Chondrocyte (in vitro differentiated cells): ENCODE measurements around the gene SARNP. TPM values are rescaled to one million over a fixed set of nuclear protein-coding genes. Genes with fewer than 3 reads are reported as not detected.

Experiments
- DNase-seq: peaks from one replicate; pipeline ENCODE4 v3.0.0; 2021; ENCODE audit warnings: mixed read lengths, low spot score
- H3K27ac Mint-ChIP-seq: one replicate; pipeline ENCODE4 v1.8.0; 2021; ENCODE audit warnings: mild to moderate bottlenecking, moderate library complexity, mixed read lengths; ENCODE audit not compliant: unreplicated experiment
- H3K27me3 Mint-ChIP-seq: 2 replicates; pipeline ENCODE4 v1.8.0; 2021; ENCODE audit warnings: low read depth, mixed read lengths
- H3K36me3 Mint-ChIP-seq: 2 replicates; pipeline ENCODE4 v1.8.0; 2021; ENCODE audit warnings: low read depth, mixed read lengths
- H3K4me1 Mint-ChIP-seq: 2 replicates; pipeline ENCODE4 v1.8.0; 2021; ENCODE audit warnings: low read depth, mild to moderate bottlenecking, mixed read lengths
- H3K4me3 Mint-ChIP-seq: one replicate; pipeline ENCODE4 v1.8.0; 2021; ENCODE audit warnings: mild to moderate bottlenecking, moderate library complexity, mixed read lengths; ENCODE audit not compliant: unreplicated experiment
- H3K9me3 Mint-ChIP-seq: 2 replicates; pipeline ENCODE4 v1.8.0; 2021; ENCODE audit warnings: low read depth, mixed read lengths
- total RNA-seq: library from RNA; stranded (reverse); gene quantifications from 3 replicates; pipeline ENCODE4 v1.2.1, GENCODE V29; 2021
- TF ChIP-seq, protein P1 (sequence below): fragments of 200-600 bp; sonication (generic); IDR thresholded peaks from 2 replicates; pipeline ENCODE4 v1.5.0; 2021; ENCODE audit warnings: antibody characterized with exemption, mild to moderate bottlenecking, moderate library complexity

The SARNP gene
- total RNA-seq, 1 donor from 2014 or later: 54.0 TPM

DNA sequence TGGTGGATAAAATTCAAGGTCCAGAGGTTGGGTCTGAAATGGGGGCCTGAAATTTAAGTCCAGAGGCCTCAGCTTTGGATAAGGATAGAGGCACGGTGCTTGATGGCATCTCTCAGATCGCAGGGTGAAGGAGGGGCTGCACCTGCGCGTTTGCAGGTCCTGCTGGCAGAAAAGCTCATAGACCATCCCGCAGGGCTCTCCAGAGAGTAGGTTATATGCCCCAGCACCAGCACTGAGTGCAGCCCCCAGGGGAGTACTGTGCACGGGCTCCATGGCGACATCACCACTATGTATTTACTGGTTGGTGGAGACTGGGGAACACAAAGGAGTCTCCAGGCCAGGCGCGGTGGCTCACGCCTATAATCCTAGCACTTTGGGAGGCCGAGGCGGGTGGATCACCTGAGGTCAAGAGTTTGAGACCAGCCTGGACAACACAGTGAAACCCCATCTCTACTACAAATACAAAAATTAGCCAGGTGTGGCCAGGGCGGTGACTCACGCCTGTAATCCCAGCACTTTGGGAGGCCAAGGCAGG lies 84.4 kb downstream of the SARNP start:
- TF ChIP-seq, protein P1, sequence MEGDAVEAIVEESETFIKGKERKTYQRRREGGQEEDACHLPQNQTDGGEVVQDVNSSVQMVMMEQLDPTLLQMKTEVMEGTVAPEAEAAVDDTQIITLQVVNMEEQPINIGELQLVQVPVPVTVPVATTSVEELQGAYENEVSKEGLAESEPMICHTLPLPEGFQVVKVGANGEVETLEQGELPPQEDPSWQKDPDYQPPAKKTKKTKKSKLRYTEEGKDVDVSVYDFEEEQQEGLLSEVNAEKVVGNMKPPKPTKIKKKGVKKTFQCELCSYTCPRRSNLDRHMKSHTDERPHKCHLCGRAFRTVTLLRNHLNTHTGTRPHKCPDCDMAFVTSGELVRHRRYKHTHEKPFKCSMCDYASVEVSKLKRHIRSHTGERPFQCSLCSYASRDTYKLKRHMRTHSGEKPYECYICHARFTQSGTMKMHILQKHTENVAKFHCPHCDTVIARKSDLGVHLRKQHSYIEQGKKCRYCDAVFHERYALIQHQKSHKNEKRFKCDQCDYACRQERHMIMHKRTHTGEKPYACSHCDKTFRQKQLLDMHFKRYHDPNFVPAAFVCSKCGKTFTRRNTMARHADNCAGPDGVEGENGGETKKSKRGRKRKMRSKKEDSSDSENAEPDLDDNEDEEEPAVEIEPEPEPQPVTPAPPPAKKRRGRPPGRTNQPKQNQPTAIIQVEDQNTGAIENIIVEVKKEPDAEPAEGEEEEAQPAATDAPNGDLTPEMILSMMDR: no peak
- no peaks in the 10 kb centered on the region for H3K36me3 Mint-ChIP-seq
- H3K4me3 Mint-ChIP-seq: no peak overlapping the region
- no peak for DNase-seq
- H3K9me3 Mint-ChIP-seq: no peaks in the 10 kb centered on the region
- H3K27ac Mint-ChIP-seq: peak overlapping the region; percentile 32
- H3K4me1 Mint-ChIP-seq: peaks cover 27% of the 10 kb centered on the region
- no peaks in the 10 kb centered on the region for H3K27me3 Mint-ChIP-seq

DNA sequence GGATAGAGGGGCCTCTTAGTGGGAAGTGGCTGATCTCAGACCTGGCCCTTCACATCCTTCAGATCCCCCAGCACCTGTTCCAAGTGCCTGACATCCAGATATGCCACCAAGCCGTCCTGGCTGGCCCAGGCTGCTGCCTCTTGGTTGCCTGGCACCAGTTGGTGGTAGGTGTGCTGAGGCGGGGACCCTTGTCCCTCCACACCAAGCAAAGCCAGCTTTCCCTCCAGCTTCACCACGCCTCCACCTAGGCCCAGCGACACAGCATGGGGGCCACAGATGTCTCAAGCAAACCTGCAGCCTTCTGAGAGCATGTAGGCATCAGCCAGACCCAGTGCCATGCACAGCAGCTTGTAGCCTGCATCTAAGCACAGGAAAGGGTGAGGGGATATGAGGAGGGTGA lies 85.2 kb downstream of the SARNP start:
- Mint-ChIP-seq H3K36me3 (peaks cover 3% of the 10 kb centered on the region), H3K9me3 (no peaks in the 10 kb centered on the region), H3K27ac (no peak overlapping the region), H3K4me1 (peaks cover 23% of the 10 kb centered on the region), H3K4me3 (no peak overlapping the region), H3K27me3 (no peaks in the 10 kb centered on the region)
- TF ChIP-seq, protein P1: no peak
- DNase-seq: no peak

DNA sequence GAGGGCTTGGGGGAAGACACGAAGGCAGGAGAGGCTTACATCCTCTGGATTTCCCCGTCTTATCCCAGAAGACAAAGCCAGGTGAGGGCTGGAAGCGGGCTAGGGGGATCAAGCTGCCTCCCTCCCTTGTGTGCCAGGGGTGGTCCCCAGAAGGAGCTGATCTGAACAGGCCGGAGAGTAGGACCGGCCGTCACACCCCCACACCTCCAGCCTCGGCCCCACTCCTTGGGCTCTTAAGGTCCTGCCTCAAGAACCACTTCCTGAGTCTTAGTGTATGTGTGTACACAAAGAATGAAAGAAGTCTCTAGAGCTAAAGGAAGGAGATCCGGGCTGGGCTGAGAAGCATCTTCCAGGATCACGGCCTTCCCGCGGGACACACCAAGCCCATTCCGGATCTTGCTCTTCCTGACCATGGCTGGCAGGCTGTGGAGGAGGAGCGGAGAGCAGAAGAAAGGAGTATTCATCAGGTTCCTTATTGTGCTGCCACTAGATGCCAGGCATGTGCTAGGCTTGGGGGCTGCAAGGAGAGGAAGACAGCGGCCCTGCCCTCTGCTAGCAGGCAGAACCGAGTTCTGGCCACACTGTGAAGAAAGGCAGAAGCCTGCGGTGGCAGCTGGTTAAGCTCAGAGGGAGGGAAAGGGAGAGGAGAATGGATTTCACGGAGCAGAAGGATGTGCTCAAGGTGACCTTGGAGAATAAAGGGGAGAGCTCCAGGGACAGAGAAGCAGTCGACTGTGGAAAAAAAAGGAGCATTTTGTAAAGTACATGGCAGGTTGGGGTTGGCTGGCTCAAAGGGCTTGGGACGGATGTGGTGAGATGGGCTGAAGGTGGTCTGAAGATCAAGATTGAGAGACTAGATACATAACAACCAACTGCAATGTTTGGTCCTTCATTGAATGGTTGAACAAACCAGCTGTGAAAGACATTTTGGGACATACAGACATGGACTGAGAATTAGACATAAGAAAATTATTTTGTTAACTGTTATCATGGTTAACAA lies 87.4 kb downstream of the SARNP start:
- Mint-ChIP-seq H3K4me3 (peak overlapping the region; percentile 91), H3K36me3 (peaks cover 17% of the 10 kb centered on the region), H3K27ac (peak overlapping the region; percentile 98), H3K9me3 (no peaks in the 10 kb centered on the region), H3K27me3 (no peaks in the 10 kb centered on the region), H3K4me1 (peaks cover 41% of the 10 kb centered on the region)
- no peak for DNase-seq
- TF ChIP-seq, protein P1: peak; percentile 52

DNA sequence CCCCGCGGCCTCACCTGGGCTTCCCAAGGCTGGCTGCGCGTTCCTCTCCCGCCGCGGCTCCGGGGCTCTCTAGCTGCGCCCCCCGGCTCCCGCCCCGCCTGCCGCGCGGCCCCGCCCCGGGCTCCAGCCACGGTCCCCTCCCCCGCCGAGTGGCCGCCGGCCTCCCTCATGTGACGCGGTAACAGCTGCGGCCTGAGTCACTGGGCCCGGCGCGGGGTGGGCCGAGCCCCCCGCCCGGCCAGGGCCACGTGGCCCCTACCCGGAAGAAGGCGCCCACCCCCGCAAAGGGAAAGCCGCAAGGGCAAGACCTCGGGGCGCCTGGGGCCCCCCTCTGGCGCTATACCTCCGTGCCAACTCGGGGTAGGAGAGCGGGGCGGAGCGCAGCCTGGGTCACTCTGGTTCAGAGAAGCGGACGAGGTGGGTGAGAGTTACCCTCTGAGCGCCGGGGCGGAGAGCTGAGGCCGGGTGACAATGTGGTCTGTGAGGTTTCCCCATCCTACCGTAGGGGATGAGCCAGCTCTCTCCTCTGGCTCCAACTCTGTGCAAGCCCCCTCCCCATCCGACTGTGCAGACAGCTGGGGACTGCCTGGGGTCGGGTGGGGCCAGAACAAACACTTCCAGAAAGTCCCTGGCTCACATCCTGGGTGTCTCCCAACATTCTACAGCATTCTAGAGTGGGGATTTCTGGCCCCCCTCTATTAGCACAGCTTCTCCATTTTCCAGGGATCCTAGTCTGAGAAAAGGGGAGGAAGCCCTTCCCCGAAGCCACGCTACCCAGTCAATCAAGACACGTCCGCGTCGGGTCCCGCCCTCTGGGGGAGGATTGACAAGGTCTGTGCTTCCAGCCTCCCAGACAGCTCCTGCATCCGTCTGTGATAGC lies 88.3 kb downstream of the SARNP start, which contains the start of gene CD63:
CD63 (minus strand) TSS at position 71 of the 880 bp plus-strand sequence. CDS start 668 bp downstream, outside the sequence.
- TF ChIP-seq, protein P1: no peak
- peaks cover 22% of the 10 kb centered on the region for H3K36me3 Mint-ChIP-seq
- no peaks in the 10 kb centered on the region for H3K27me3 Mint-ChIP-seq
- peak within 1 kb of the TSS; percentile 91 for H3K4me3 Mint-ChIP-seq
- H3K27ac Mint-ChIP-seq: peak within 1 kb of the TSS; percentile 98
- no peak for DNase-seq
- peaks cover 47% of the 10 kb centered on the region for H3K4me1 Mint-ChIP-seq
- H3K9me3 Mint-ChIP-seq: no peaks in the 10 kb centered on the region
